ENCODE results near the gene SLC7A11.

DNA sequence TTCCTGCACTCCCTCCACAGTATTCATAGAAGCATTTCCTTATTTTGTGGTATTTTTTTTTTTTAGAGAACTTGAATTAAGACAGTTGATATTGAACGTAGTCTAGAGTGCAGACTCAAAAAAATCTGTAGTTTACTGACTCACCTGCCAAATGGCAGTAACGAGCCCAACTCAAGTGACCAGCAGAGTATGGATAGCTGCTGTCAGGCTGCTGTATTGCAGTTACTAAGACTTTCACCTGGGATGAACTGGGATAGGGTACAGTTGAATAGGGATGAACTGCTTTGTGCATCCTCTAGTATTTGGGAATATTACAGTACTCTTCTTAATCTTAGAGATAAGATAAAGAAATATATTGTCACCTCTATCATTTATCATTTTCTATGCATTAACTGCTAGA is 7.0 kb upstream of the SLC7A11 start:
- TF ChIP-seq, protein P1, sequence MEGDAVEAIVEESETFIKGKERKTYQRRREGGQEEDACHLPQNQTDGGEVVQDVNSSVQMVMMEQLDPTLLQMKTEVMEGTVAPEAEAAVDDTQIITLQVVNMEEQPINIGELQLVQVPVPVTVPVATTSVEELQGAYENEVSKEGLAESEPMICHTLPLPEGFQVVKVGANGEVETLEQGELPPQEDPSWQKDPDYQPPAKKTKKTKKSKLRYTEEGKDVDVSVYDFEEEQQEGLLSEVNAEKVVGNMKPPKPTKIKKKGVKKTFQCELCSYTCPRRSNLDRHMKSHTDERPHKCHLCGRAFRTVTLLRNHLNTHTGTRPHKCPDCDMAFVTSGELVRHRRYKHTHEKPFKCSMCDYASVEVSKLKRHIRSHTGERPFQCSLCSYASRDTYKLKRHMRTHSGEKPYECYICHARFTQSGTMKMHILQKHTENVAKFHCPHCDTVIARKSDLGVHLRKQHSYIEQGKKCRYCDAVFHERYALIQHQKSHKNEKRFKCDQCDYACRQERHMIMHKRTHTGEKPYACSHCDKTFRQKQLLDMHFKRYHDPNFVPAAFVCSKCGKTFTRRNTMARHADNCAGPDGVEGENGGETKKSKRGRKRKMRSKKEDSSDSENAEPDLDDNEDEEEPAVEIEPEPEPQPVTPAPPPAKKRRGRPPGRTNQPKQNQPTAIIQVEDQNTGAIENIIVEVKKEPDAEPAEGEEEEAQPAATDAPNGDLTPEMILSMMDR (conservative IDR thresholded peaks at IDR 0.05; ENCODE audit: low read depth, low read length): no peak
- TF ChIP-seq POLR2A (IDR thresholded peaks at IDR 0.05; ENCODE audit: low read depth, low read length) (no peak), MXI1 (IDR thresholded peaks at IDR 0.05; ENCODE audit: borderline replicate concordance, low read depth, low read length) (no peak), SMC3 (IDR thresholded peaks at IDR 0.05; ENCODE audit: low read depth, low read length) (no peak), CEBPB (IDR thresholded peaks at IDR 0.05; ENCODE audit: low read depth, low read length) (no peak), RAD21 (IDR thresholded peaks at IDR 0.05; ENCODE audit: low read length) (no peak), BHLHE40 (IDR thresholded peaks at IDR 0.05; ENCODE audit: low read depth, low read length) (no peak), CHD1 (IDR thresholded peaks at IDR 0.05; ENCODE audit: low read depth, low read length) (no peak), RFX5 (IDR thresholded peaks at IDR 0.05; ENCODE audit: low read depth, low read length) (no peak), MAZ (IDR thresholded peaks at IDR 0.05; ENCODE audit: borderline replicate concordance, low read depth, low read length) (no peak), RCOR1 (IDR thresholded peaks at IDR 0.05; ENCODE audit: insufficient replicate concordance, low read length) (no peak), NFE2L2 (IDR thresholded peaks at IDR 0.05; ENCODE audit: low read depth, low read length) (no peak)
- TF ChIP-seq, protein P2, sequence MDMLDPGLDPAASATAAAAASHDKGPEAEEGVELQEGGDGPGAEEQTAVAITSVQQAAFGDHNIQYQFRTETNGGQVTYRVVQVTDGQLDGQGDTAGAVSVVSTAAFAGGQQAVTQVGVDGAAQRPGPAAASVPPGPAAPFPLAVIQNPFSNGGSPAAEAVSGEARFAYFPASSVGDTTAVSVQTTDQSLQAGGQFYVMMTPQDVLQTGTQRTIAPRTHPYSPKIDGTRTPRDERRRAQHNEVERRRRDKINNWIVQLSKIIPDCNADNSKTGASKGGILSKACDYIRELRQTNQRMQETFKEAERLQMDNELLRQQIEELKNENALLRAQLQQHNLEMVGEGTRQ (IDR thresholded peaks at IDR 0.05; ENCODE audit: low read depth, low read length): no peak
- TF ChIP-seq, protein P3, sequence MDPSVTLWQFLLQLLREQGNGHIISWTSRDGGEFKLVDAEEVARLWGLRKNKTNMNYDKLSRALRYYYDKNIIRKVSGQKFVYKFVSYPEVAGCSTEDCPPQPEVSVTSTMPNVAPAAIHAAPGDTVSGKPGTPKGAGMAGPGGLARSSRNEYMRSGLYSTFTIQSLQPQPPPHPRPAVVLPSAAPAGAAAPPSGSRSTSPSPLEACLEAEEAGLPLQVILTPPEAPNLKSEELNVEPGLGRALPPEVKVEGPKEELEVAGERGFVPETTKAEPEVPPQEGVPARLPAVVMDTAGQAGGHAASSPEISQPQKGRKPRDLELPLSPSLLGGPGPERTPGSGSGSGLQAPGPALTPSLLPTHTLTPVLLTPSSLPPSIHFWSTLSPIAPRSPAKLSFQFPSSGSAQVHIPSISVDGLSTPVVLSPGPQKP (IDR thresholded peaks at IDR 0.05; ENCODE audit: borderline replicate concordance, low read depth, low read length): no peak

All from IMR-90 (cell line).